B cell (primary cell): ENCODE results near the gene DNAH3.

Experiments
- CTCF ChIP-seq: fragments of 200-600 bp; IDR thresholded peaks from one replicate; pipeline ENCODE4 v1.8.0; 2022; ENCODE audit warnings: antibody characterized with exemption, mild to moderate bottlenecking
- EZH2 ChIP-seq: IDR thresholded peaks from 2 replicates; pipeline ENCODE4 v1.6.1; 2012; ENCODE audit warnings: borderline replicate concordance, low read depth, mild to moderate bottlenecking, moderate library complexity, low read length; ENCODE audit not compliant: insufficient read depth, poor library complexity, severe bottlenecking

- no peak for TF ChIP-seq EZH2
- TF ChIP-seq CTCF, result no peak
These were observed 208.4 kb downstream of the DNAH3 start for GRCh38 chr16:20942256-20942655.
